ENCODE data around the gene MYO10.

DNA sequence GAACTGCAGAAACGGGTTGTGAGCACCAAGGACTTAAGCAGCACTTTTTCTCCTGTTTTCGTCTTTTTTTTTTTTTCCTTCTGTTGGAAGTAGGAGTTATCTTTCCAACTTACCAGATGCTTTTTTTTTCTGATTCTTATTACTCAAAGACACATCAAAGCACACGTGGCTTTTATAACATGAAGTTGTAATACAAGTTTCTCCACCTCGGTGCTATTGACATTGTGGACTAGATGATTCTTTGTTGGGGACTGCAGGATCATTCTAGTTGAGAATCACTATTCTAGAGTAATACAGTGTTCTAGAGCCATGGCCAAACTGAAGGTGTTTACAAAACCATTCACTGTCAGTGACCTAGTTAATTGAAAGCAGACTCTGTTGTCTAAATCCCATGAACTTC is 51.5 kb downstream of the MYO10 start:
- no peak for TF ChIP-seq EZH2 (IDR thresholded peaks at IDR 0.05; ENCODE audit: borderline replicate concordance, low read depth, low read length, severe bottlenecking)
- no peak for TF ChIP-seq CTCF (IDR thresholded peaks at IDR 0.05; ENCODE audit: borderline replicate concordance, extremely low read depth, low read length, poor library complexity, severe bottlenecking)
